ENCODE measurements around the gene TMEM191C.
"Not testable (repeated sequence)": the region's sequence is repeated elsewhere in the genome, so short reads cannot be mapped to it uniquely, and the experiment has no call there.

The TMEM191C gene

DNA sequence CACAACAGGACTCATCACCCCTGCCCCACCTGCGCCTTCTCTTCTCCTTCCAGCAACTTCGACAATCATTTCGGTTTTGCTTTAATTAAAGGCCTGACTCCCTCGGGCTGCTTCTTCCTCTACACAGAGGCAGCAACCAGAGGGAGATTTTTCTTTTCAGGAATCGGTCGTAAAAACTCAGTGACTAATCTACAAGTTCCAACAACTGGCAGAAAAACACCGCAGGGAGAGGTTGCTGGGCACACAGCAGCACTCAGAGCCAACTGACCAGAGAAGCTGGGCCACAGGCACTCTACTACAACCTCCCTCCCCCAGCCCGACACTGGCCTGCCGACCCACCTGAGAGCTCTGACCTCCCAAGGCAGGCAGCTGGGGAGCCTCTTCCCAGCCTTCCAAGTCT lies 48.0 kb downstream of the TMEM191C start:
- H3K23ac ChIP-seq (ENCODE audit: low read length in 2 of 2); H2BK15ac ChIP-seq (ENCODE audit: low read depth, poor library complexity, severe bottlenecking); H2BK120ac ChIP-seq (ENCODE audit: low read depth, low read length); H2AK5ac ChIP-seq (ENCODE audit: low read length, severe bottlenecking); H3K27ac ChIP-seq (ENCODE audit: low read length, poor library complexity, severe bottlenecking); H3K18ac ChIP-seq (ENCODE audit: low read depth in 1 of 2, low read length in 2 of 2); H2AFZ ChIP-seq (ENCODE audit: low read depth, low read length); H3K4me3 ChIP-seq (ENCODE audit: insufficient read depth in 1 of 2, low read depth in 1 of 2, low read length in 2 of 2); H3K9me3 ChIP-seq (ENCODE audit: control insufficient read depth, low read length); H3K4ac ChIP-seq (ENCODE audit: low read depth in 1 of 2, low read length in 2 of 2); H2BK12ac ChIP-seq (ENCODE audit: low read length in 2 of 2); H3K36me3 ChIP-seq (ENCODE audit: control insufficient read depth in 1 of 2, insufficient read depth in 2 of 2, low read depth in 1 of 2, low read length in 2 of 2); DNase-seq; H2BK5ac ChIP-seq (ENCODE audit: low read depth, low read length, poor library complexity, severe bottlenecking); H3K27me3 ChIP-seq (ENCODE audit: control insufficient read depth in 1 of 2, insufficient read depth in 1 of 2, low read length in 2 of 2); H3K9ac ChIP-seq (ENCODE audit: low read length); H3K4me2 ChIP-seq (ENCODE audit: low read length, poor library complexity, severe bottlenecking); H4K91ac ChIP-seq (ENCODE audit: low read length); H3K14ac ChIP-seq (ENCODE audit: low read length in 2 of 2); H3K4me1 ChIP-seq (ENCODE audit: control insufficient read depth, insufficient read depth, low read depth, low read length); H3K79me1 ChIP-seq (replicated peaks; ENCODE audit: low read length, poor library complexity, severe bottlenecking); H4K8ac ChIP-seq (ENCODE audit: low read length): not testable (repeated sequence)
- no CpG with 5 or more reads among the region's 9 CpGs for WGBS

DNA sequence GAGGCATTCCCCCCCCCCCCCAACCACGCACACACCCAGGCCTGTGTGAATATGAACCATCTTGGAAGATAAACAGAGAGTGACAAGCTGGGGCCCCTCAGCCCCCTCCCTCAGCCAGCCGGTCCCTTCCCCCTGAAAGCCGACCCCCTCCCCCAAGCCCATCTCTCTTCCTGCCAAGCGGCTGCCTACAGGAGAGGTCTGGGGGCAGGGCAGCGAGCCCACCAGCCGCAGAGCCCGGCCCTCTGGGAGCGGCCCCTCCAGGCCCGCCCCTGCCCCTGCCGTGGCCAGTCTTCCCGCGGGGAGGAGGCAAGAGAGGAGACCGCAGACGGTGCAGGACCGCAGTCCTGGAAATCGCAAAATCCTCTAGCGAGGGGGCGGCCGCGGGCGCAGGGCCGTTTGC lies 49.3 kb downstream of the TMEM191C start:
- not testable (repeated sequence) for H2BK12ac ChIP-seq (ENCODE audit: low read length in 2 of 2); H3K79me1 ChIP-seq (replicated peaks; ENCODE audit: low read length, poor library complexity, severe bottlenecking); H3K23ac ChIP-seq (ENCODE audit: low read length in 2 of 2); H2BK15ac ChIP-seq (ENCODE audit: low read depth, poor library complexity, severe bottlenecking); H3K18ac ChIP-seq (ENCODE audit: low read depth in 1 of 2, low read length in 2 of 2); H4K8ac ChIP-seq (ENCODE audit: low read length); H2BK5ac ChIP-seq (ENCODE audit: low read depth, low read length, poor library complexity, severe bottlenecking); H3K27me3 ChIP-seq (ENCODE audit: control insufficient read depth in 1 of 2, insufficient read depth in 1 of 2, low read length in 2 of 2); H3K27ac ChIP-seq (ENCODE audit: low read length, poor library complexity, severe bottlenecking); H3K14ac ChIP-seq (ENCODE audit: low read length in 2 of 2); H3K4me2 ChIP-seq (ENCODE audit: low read length, poor library complexity, severe bottlenecking); H3K4me1 ChIP-seq (ENCODE audit: control insufficient read depth, insufficient read depth, low read depth, low read length); H3K4ac ChIP-seq (ENCODE audit: low read depth in 1 of 2, low read length in 2 of 2); H2BK120ac ChIP-seq (ENCODE audit: low read depth, low read length); DNase-seq; H3K36me3 ChIP-seq (ENCODE audit: control insufficient read depth in 1 of 2, insufficient read depth in 2 of 2, low read depth in 1 of 2, low read length in 2 of 2); H3K9me3 ChIP-seq (ENCODE audit: control insufficient read depth, low read length); H3K4me3 ChIP-seq (ENCODE audit: insufficient read depth in 1 of 2, low read depth in 1 of 2, low read length in 2 of 2); H3K9ac ChIP-seq (ENCODE audit: low read length); H4K91ac ChIP-seq (ENCODE audit: low read length); H2AK5ac ChIP-seq (ENCODE audit: low read length, severe bottlenecking); H2AFZ ChIP-seq (ENCODE audit: low read depth, low read length)
- WGBS, result no CpG with 5 or more reads among the region's 22 CpGs

DNA sequence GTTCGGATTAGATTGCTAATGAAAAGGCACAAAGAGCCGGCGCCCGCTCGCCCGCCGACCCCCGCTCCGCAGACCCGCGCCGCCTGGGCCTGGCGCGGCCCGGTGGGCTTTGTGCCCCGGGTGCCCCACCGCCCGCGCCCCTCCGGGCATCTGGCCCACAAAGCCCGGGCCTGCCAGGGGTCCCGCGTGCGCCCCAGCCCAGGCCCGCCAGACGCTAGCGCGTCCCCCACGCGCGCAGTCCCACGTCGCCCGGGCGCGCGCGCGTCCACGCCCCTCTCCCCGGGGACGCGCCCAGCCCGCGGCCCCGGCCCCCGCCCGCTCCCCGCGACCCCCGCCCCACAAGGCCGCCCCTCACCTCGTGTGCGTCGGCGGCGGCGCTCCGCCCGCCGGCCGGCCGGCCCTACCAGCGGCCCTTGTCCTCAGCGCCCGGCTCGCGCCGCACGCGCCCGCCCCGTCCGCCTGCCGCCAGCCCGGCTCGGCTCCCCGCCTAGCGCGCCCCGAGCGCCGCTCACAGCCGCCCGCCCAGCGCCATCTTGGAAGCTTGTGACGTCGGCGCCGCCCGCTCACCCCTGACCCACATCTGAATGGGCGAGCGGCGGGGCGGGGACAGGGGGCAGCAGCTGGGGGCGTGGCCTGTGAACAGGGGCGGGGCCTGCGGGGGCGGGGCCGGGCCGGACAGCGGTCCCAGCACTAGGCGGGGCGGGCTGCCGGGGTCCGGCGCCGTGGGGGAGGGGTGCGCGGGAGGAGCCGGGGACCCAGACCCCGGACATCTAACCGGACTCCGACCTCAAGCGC lies 50.0 kb downstream of the TMEM191C start:
- not testable (repeated sequence) for H3K4me2 ChIP-seq (ENCODE audit: low read length, poor library complexity, severe bottlenecking); H3K9ac ChIP-seq (ENCODE audit: low read length); H3K4me3 ChIP-seq (ENCODE audit: insufficient read depth in 1 of 2, low read depth in 1 of 2, low read length in 2 of 2); H2BK5ac ChIP-seq (ENCODE audit: low read depth, low read length, poor library complexity, severe bottlenecking); H3K18ac ChIP-seq (ENCODE audit: low read depth in 1 of 2, low read length in 2 of 2); H2BK120ac ChIP-seq (ENCODE audit: low read depth, low read length); H3K23ac ChIP-seq (ENCODE audit: low read length in 2 of 2); H3K79me1 ChIP-seq (replicated peaks; ENCODE audit: low read length, poor library complexity, severe bottlenecking); H3K27ac ChIP-seq (ENCODE audit: low read length, poor library complexity, severe bottlenecking); H4K8ac ChIP-seq (ENCODE audit: low read length); H3K14ac ChIP-seq (ENCODE audit: low read length in 2 of 2); H3K9me3 ChIP-seq (ENCODE audit: control insufficient read depth, low read length); DNase-seq; H2AK5ac ChIP-seq (ENCODE audit: low read length, severe bottlenecking); H3K27me3 ChIP-seq (ENCODE audit: control insufficient read depth in 1 of 2, insufficient read depth in 1 of 2, low read length in 2 of 2); H3K4me1 ChIP-seq (ENCODE audit: control insufficient read depth, insufficient read depth, low read depth, low read length); H2AFZ ChIP-seq (ENCODE audit: low read depth, low read length); H3K36me3 ChIP-seq (ENCODE audit: control insufficient read depth in 1 of 2, insufficient read depth in 2 of 2, low read depth in 1 of 2, low read length in 2 of 2); H2BK15ac ChIP-seq (ENCODE audit: low read depth, poor library complexity, severe bottlenecking); H2BK12ac ChIP-seq (ENCODE audit: low read length in 2 of 2); H4K91ac ChIP-seq (ENCODE audit: low read length); H3K4ac ChIP-seq (ENCODE audit: low read depth in 1 of 2, low read length in 2 of 2)
- WGBS, result no CpG with 5 or more reads among the region's 115 CpGs

Measured in mesenchymal stem cell (in vitro differentiated cells and primary cell).